Endothelial cell of umbilical vein (primary cell): ENCODE measurements around the gene ARL8B.

Experiments used
- CTCF ChIP-seq, 2 donors: IDR thresholded peaks; 1 replicate in 1 of 2; 2 replicates in 1 of 2; pipeline ENCODE4 v1.5.1; 2011; ENCODE audit warnings: low read length in 2 of 2, mild to moderate bottlenecking in 2 of 2, moderate library complexity in 2 of 2, control low read depth in 1 of 2, inconsistent platforms in 1 of 2, low read depth in 1 of 2; ENCODE audit not compliant: insufficient read depth in 1 of 2; ENCODE audit errors: extremely low read depth in 1 of 2
- EZH2 ChIP-seq: IDR thresholded peaks from 2 replicates; pipeline ENCODE4 v1.6.1; 2012; ENCODE audit warnings: borderline replicate concordance, low read depth, mild to moderate bottlenecking, moderate library complexity, low read length, inconsistent platforms; ENCODE audit not compliant: severe bottlenecking
- FOS ChIP-seq: IDR thresholded peaks from 2 replicates; pipeline ENCODE4 v1.6.1; 2011; ENCODE audit warnings: mild to moderate bottlenecking, low read length, moderate library complexity, borderline replicate concordance; ENCODE audit not compliant: insufficient read depth
- JUN ChIP-seq: IDR thresholded peaks from 2 replicates; pipeline ENCODE4 v1.6.1; 2011; ENCODE audit warnings: borderline replicate concordance, low read depth; ENCODE audit not compliant: insufficient read length, insufficient read depth
- MAX ChIP-seq: IDR thresholded peaks from 2 replicates; pipeline ENCODE4 v1.6.1; 2011; ENCODE audit not compliant: insufficient read depth, insufficient read length
- MYC ChIP-seq: IDR thresholded peaks from one replicate; pipeline ENCODE4 v1.6.1; 2011; ENCODE audit warnings: mild to moderate bottlenecking, low read depth, low read length
- POLR2A ChIP-seq: IDR thresholded peaks from 2 replicates; pipeline ENCODE4 v1.6.1; 2012; ENCODE audit warnings: low read depth, mild to moderate bottlenecking, control low read depth, low read length
- POLR2AphosphoS5 ChIP-seq: IDR thresholded peaks from 2 replicates; pipeline ENCODE4 v1.6.1; 2012; ENCODE audit warnings: low read depth, mild to moderate bottlenecking, control low read depth, low read length, moderate library complexity; ENCODE audit not compliant: insufficient read depth

GRCh38 chr3:5220193-5220592 is 98.1 kb downstream of the ARL8B start:
- no peak for TF ChIP-seq EZH2
- TF ChIP-seq CTCF (IDR thresholded peaks at IDR 0.05; ENCODE audit: extremely low read depth in 1 of 2, insufficient read depth in 1 of 2, low read depth in 1 of 2, low read length in 2 of 2): no peak
- TF ChIP-seq FOS: no peak
- TF ChIP-seq POLR2AphosphoS5: no peak
- no peak for TF ChIP-seq MYC
- no peak for TF ChIP-seq POLR2A
- no peak for TF ChIP-seq MAX
- TF ChIP-seq JUN: no peak
